WTC11 (cell line): ENCODE measurements around the gene KIAA1328. TPM values are rescaled to one million over a fixed set of nuclear protein-coding genes. Genes with fewer than 3 reads are reported as not detected.

Source experiments
- ATAC-seq: fragments of 200-7000 bp; cut with Tn5 transposase; 2 replicates; pipeline ENCODE4 v1.10.0; 2021; ENCODE audit warnings: mild to moderate bottlenecking, moderate library complexity
- CTCF ChIA-PET: fragments of 300-600 bp; sonication (Branson Sonifier 250); formaldehyde crosslinking; loops from one replicate; lab custom pipeline; 2021; ENCODE audit warnings: antibody characterized with exemption; lab: Charles Lee
- POLR2A ChIA-PET: fragments of 350-600 bp; sonication (Branson Sonifier 250); formaldehyde crosslinking; loops from one replicate; lab custom pipeline; 2021; ENCODE audit warnings: antibody characterized with exemption; lab: Charles Lee
- DNase-seq: peaks from one replicate; pipeline ENCODE4 v3.0.0; 2021; ENCODE audit warnings: low spot score
- H3K27ac Mint-ChIP-seq: 2 replicates; pipeline ENCODE4 v1.8.0; 2021; ENCODE audit warnings: mixed read lengths
- H3K27me3 Mint-ChIP-seq: 2 replicates; pipeline ENCODE4 v1.8.0; 2021; ENCODE audit warnings: low read depth, mild to moderate bottlenecking, moderate library complexity, mixed read lengths
- H3K36me3 Mint-ChIP-seq: 2 replicates; pipeline ENCODE4 v1.8.0; 2021; ENCODE audit warnings: mixed read lengths
- H3K4me1 Mint-ChIP-seq: 2 replicates; pipeline ENCODE4 v1.8.0; 2022; ENCODE audit warnings: mixed read lengths
- H3K4me3 Mint-ChIP-seq: 2 replicates; pipeline ENCODE4 v1.8.0; 2021; ENCODE audit warnings: mild to moderate bottlenecking, moderate library complexity, mixed read lengths
- H3K9me3 Mint-ChIP-seq: 2 replicates; pipeline ENCODE4 v1.8.0; 2021; ENCODE audit warnings: mixed read lengths
- ELF4 ChIP-seq: sonication (generic); formaldehyde crosslinking; IDR thresholded peaks from 2 replicates; pipeline ENCODE4 v1.8.1; 2022; ENCODE audit warnings: low read depth, mild to moderate bottlenecking, moderate library complexity, missing genetic modification reagents
- NR1H2 ChIP-seq: sonication (generic); formaldehyde crosslinking; IDR thresholded peaks from 2 replicates; pipeline ENCODE4 v1.9.0; 2021; ENCODE audit warnings: mild to moderate bottlenecking, moderate library complexity, missing genetic modification reagents
- RORB ChIP-seq: fragments of 250-450 bp; sonication (Bioruptor Pico); IDR thresholded peaks from 2 replicates; pipeline ENCODE4 v1.9.0; 2021; ENCODE audit warnings: mild to moderate bottlenecking
- SMAD3 ChIP-seq: sonication (generic); formaldehyde crosslinking; IDR thresholded peaks from 2 replicates; pipeline ENCODE4 v1.8.0; 2022; ENCODE audit warnings: missing genetic modification reagents, mild to moderate bottlenecking, borderline replicate concordance
- SOX15 ChIP-seq: fragments of 250-450 bp; sonication (Bioruptor Pico); IDR thresholded peaks from 2 replicates; pipeline ENCODE4 v1.9.0; 2021; ENCODE audit warnings: mild to moderate bottlenecking
- TCF7 ChIP-seq: sonication (generic); formaldehyde crosslinking; IDR thresholded peaks from 2 replicates; pipeline ENCODE4 v1.8.0; 2022; ENCODE audit warnings: mild to moderate bottlenecking, low read depth, missing genetic modification reagents, moderate library complexity
- ZNF138 ChIP-seq: sonication (generic); formaldehyde crosslinking; conservative IDR thresholded peaks from 2 replicates; pipeline ENCODE4 v1.8.1; 2022; ENCODE audit warnings: mild to moderate bottlenecking, moderate library complexity, missing genetic modification reagents
- ZNF263 ChIP-seq: sonication (generic); formaldehyde crosslinking; IDR thresholded peaks from 2 replicates; pipeline ENCODE4 v1.8.1; 2022; ENCODE audit warnings: low read depth, mild to moderate bottlenecking, moderate library complexity, missing genetic modification reagents
- ZNF396 ChIP-seq: fragments of 250-450 bp; sonication (Bioruptor Pico); IDR thresholded peaks from 2 replicates; pipeline ENCODE4 v1.8.0; 2021; ENCODE audit warnings: mild to moderate bottlenecking, moderate library complexity, borderline replicate concordance
- total RNA-seq: library from RNA; stranded (reverse); gene quantifications from 3 replicates; pipeline ENCODE4 v1.2.3, GENCODE V29; 2021
- TF ChIP-seq, protein P1 (sequence below): fragments of 250-450 bp; sonication (Bioruptor Pico); IDR thresholded peaks from 2 replicates; pipeline ENCODE4 v1.9.0; 2021; ENCODE audit warnings: mild to moderate bottlenecking
- TF ChIP-seq, protein P2 (sequence below): sonication (generic); formaldehyde crosslinking; IDR thresholded peaks from 2 replicates; pipeline ENCODE4 v1.8.1; 2023; ENCODE audit warnings: mild to moderate bottlenecking, missing genetic modification reagents, borderline replicate concordance
- TF ChIP-seq, protein P3 (sequence below): sonication (generic); formaldehyde crosslinking; IDR thresholded peaks from 2 replicates; pipeline ENCODE4 v1.8.0; 2022; ENCODE audit warnings: mild to moderate bottlenecking, missing genetic modification reagents
- TF ChIP-seq, protein P4 (sequence below): sonication (generic); formaldehyde crosslinking; IDR thresholded peaks from 2 replicates; pipeline ENCODE4 v1.8.0; 2022; ENCODE audit warnings: mild to moderate bottlenecking, missing genetic modification reagents
- TF ChIP-seq, protein P5 (sequence below): sonication (generic); formaldehyde crosslinking; IDR thresholded peaks from 2 replicates; pipeline ENCODE4 v1.8.1; 2023; ENCODE audit warnings: mild to moderate bottlenecking, missing genetic modification reagents
- TF ChIP-seq, protein P6 (sequence below): sonication (generic); formaldehyde crosslinking; IDR thresholded peaks from 2 replicates; pipeline ENCODE4 v1.8.0; 2023; ENCODE audit warnings: missing genetic modification reagents, mild to moderate bottlenecking, borderline replicate concordance

KIAA1328 gene
- total RNA-seq, 1 experiment from 2014 or later: 4.8 TPM

DNA sequence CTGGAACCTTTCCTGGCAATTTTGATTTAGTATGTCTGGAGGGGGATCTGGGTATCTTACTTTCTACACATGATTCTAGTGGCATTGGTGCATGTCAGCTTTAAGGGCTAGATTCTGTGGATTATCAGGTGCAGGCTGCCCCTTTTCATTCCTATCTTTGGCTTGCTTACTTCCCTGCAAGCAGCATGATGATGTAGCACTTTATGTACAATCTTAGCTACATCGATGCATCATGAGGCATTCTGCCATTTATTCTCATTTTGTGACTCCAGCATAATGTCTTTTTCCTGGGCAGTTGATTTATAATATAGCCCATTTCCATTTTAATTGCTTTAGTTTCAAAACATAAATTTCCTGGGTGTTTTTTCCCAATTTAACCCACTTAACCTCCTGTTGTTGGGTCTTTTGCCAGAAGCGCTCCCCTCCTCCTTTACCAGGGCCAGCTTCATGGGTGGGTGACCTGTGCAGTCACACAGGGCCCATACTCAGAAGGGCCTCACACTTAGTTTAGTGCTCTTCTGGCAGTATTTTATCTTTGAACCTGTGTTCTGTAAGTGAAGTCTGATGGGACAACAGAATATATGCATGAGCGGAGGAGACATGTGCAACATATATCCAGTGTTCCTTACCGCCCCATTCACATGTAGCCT is 36.2 kb upstream of the KIAA1328 start (continued):
- TF ChIP-seq ZNF396 (CRISPR knock-in tag) (no peak), SOX15 (CRISPR knock-in tag) (no peak), SMAD3 (CRISPR knock-in tag) (no peak), RORB (no peak)
- TF ChIP-seq, protein P1, sequence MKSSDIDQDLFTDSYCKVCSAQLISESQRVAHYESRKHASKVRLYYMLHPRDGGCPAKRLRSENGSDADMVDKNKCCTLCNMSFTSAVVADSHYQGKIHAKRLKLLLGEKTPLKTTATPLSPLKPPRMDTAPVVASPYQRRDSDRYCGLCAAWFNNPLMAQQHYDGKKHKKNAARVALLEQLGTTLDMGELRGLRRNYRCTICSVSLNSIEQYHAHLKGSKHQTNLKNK: no peak
- TF ChIP-seq, protein P2, sequence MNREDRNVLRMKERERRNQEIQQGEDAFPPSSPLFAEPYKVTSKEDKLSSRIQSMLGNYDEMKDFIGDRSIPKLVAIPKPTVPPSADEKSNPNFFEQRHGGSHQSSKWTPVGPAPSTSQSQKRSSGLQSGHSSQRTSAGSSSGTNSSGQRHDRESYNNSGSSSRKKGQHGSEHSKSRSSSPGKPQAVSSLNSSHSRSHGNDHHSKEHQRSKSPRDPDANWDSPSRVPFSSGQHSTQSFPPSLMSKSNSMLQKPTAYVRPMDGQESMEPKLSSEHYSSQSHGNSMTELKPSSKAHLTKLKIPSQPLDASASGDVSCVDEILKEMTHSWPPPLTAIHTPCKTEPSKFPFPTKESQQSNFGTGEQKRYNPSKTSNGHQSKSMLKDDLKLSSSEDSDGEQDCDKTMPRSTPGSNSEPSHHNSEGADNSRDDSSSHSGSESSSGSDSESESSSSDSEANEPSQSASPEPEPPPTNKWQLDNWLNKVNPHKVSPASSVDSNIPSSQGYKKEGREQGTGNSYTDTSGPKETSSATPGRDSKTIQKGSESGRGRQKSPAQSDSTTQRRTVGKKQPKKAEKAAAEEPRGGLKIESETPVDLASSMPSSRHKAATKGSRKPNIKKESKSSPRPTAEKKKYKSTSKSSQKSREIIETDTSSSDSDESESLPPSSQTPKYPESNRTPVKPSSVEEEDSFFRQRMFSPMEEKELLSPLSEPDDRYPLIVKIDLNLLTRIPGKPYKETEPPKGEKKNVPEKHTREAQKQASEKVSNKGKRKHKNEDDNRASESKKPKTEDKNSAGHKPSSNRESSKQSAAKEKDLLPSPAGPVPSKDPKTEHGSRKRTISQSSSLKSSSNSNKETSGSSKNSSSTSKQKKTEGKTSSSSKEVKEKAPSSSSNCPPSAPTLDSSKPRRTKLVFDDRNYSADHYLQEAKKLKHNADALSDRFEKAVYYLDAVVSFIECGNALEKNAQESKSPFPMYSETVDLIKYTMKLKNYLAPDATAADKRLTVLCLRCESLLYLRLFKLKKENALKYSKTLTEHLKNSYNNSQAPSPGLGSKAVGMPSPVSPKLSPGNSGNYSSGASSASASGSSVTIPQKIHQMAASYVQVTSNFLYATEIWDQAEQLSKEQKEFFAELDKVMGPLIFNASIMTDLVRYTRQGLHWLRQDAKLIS: no peak
- TF ChIP-seq, protein P3, sequence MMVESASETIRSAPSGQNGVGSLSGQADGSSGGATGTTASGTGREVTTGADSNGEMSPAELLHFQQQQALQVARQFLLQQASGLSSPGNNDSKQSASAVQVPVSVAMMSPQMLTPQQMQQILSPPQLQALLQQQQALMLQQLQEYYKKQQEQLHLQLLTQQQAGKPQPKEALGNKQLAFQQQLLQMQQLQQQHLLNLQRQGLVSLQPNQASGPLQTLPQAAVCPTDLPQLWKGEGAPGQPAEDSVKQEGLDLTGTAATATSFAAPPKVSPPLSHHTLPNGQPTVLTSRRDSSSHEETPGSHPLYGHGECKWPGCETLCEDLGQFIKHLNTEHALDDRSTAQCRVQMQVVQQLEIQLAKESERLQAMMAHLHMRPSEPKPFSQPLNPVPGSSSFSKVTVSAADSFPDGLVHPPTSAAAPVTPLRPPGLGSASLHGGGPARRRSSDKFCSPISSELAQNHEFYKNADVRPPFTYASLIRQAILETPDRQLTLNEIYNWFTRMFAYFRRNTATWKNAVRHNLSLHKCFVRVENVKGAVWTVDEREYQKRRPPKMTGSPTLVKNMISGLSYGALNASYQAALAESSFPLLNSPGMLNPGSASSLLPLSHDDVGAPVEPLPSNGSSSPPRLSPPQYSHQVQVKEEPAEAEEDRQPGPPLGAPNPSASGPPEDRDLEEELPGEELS: no peak
- TF ChIP-seq, protein P4, sequence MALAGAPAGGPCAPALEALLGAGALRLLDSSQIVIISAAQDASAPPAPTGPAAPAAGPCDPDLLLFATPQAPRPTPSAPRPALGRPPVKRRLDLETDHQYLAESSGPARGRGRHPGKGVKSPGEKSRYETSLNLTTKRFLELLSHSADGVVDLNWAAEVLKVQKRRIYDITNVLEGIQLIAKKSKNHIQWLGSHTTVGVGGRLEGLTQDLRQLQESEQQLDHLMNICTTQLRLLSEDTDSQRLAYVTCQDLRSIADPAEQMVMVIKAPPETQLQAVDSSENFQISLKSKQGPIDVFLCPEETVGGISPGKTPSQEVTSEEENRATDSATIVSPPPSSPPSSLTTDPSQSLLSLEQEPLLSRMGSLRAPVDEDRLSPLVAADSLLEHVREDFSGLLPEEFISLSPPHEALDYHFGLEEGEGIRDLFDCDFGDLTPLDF (CRISPR knock-in tag): no peak

DNA sequence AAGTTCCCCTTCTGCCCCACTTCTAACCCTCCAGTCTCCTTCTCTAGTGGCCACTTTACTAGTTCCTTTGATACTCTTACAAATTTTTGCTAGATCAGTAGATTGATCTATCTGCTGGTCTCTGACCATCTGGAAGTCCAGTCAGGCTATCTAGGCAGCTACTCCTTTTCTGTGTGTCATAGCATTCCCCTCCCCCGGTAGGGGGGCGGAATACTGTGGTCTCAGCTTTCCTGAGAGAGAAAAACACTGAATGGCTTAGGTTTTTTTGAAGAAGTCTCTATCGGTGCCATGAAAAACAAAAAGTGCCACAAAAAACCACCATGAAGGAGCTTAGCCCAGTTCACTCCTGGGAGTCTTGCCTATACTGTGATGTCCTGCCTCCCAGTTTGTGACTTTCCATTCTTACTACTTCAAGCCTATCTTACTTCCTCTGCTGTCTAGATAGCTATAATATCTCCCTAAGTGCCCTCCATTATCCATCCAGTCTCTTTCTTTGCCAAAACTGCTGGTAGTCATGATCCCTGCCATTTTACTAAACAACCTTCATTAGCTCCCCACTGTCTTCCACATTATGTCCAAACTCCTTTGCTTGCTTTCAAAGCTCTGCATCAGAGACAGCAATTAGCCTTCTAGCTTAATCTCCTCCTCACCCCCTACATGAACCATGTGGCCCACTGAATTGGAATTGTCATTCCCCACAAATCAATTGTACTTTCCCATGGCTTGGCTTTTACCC is 30.0 kb upstream of the KIAA1328 start:
- no peak for ATAC-seq
- H3K4me1 Mint-ChIP-seq: no peaks in the 10 kb centered on the region
- ChIA-PET POLR2A (no interaction called here), CTCF (interaction anchor here (1.0 kb wide), 1 partner anchor 111 kb away, joined by 6 read pairs; no protein-coding TSS in a partner anchor)
- no peaks in the 10 kb centered on the region for H3K27me3 Mint-ChIP-seq
- no peaks in the 10 kb centered on the region for H3K9me3 Mint-ChIP-seq
- H3K36me3 Mint-ChIP-seq: peaks cover 49% of the 10 kb centered on the region
- no peak overlapping the region for H3K4me3 Mint-ChIP-seq
- no peak overlapping the region for H3K27ac Mint-ChIP-seq
- DNase-seq: no peak
- TF ChIP-seq, protein P5, sequence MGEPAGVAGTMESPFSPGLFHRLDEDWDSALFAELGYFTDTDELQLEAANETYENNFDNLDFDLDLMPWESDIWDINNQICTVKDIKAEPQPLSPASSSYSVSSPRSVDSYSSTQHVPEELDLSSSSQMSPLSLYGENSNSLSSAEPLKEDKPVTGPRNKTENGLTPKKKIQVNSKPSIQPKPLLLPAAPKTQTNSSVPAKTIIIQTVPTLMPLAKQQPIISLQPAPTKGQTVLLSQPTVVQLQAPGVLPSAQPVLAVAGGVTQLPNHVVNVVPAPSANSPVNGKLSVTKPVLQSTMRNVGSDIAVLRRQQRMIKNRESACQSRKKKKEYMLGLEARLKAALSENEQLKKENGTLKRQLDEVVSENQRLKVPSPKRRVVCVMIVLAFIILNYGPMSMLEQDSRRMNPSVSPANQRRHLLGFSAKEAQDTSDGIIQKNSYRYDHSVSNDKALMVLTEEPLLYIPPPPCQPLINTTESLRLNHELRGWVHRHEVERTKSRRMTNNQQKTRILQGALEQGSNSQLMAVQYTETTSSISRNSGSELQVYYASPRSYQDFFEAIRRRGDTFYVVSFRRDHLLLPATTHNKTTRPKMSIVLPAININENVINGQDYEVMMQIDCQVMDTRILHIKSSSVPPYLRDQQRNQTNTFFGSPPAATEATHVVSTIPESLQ: no peak
- no peak for TF ChIP-seq ZNF263 (CRISPR knock-in tag)
- no peak for TF ChIP-seq NR1H2
- TF ChIP-seq, protein P2: no peak
- TF ChIP-seq, protein P6, sequence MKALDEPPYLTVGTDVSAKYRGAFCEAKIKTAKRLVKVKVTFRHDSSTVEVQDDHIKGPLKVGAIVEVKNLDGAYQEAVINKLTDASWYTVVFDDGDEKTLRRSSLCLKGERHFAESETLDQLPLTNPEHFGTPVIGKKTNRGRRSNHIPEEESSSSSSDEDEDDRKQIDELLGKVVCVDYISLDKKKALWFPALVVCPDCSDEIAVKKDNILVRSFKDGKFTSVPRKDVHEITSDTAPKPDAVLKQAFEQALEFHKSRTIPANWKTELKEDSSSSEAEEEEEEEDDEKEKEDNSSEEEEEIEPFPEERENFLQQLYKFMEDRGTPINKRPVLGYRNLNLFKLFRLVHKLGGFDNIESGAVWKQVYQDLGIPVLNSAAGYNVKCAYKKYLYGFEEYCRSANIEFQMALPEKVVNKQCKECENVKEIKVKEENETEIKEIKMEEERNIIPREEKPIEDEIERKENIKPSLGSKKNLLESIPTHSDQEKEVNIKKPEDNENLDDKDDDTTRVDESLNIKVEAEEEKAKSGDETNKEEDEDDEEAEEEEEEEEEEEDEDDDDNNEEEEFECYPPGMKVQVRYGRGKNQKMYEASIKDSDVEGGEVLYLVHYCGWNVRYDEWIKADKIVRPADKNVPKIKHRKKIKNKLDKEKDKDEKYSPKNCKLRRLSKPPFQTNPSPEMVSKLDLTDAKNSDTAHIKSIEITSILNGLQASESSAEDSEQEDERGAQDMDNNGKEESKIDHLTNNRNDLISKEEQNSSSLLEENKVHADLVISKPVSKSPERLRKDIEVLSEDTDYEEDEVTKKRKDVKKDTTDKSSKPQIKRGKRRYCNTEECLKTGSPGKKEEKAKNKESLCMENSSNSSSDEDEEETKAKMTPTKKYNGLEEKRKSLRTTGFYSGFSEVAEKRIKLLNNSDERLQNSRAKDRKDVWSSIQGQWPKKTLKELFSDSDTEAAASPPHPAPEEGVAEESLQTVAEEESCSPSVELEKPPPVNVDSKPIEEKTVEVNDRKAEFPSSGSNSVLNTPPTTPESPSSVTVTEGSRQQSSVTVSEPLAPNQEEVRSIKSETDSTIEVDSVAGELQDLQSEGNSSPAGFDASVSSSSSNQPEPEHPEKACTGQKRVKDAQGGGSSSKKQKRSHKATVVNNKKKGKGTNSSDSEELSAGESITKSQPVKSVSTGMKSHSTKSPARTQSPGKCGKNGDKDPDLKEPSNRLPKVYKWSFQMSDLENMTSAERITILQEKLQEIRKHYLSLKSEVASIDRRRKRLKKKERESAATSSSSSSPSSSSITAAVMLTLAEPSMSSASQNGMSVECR (CRISPR knock-in tag): no peak
- TF ChIP-seq ZNF138 (CRISPR knock-in tag): no peak
- no peak for TF ChIP-seq ELF4 (CRISPR knock-in tag)
- no peak for TF ChIP-seq TCF7 (CRISPR knock-in tag)
- TF ChIP-seq RORB: no peak
